Trophoblast cell (in vitro differentiated cells and primary cell): ENCODE data around the gene ENTPD1.

Experiments used
- DNase-seq, 2 donors: peaks; one replicate each; pipeline ENCODE4 v3.0.0-alpha.2; 2016
- H2AFZ ChIP-seq: 2 replicates; pipeline ENCODE4 v1.6.1; 2013; ENCODE audit warnings: low read length, moderate library complexity, mild to moderate bottlenecking; ENCODE audit not compliant: insufficient read depth, poor library complexity
- H2AK5ac ChIP-seq: 2 replicates; pipeline ENCODE4 v1.6.1; 2013; ENCODE audit warnings: mild to moderate bottlenecking, low read length
- H2BK120ac ChIP-seq: 2 replicates; pipeline ENCODE4 v1.6.1; 2013; ENCODE audit warnings: low read length, mild to moderate bottlenecking, moderate library complexity; ENCODE audit not compliant: insufficient read depth, poor library complexity
- H2BK12ac ChIP-seq: 2 replicates; pipeline ENCODE4 v1.6.1; 2013; ENCODE audit warnings: mild to moderate bottlenecking, low read length, moderate library complexity
- H2BK5ac ChIP-seq: 2 replicates; pipeline ENCODE4 v1.6.1; 2013; ENCODE audit warnings: low read length, low read depth, moderate library complexity, mild to moderate bottlenecking; ENCODE audit not compliant: poor library complexity
- H3K14ac ChIP-seq: 2 replicates; pipeline ENCODE4 v1.6.1; 2013; ENCODE audit warnings: mild to moderate bottlenecking, low read length
- H3K18ac ChIP-seq: 2 replicates; pipeline ENCODE4 v1.6.1; 2013; ENCODE audit warnings: mild to moderate bottlenecking, low read length
- H3K23ac ChIP-seq: 2 replicates; pipeline ENCODE4 v1.6.1; 2013; ENCODE audit warnings: low read length
- H3K27ac ChIP-seq: 2 replicates; pipeline ENCODE4 v1.5.1; 2013; ENCODE audit warnings: low read depth, mild to moderate bottlenecking, inconsistent platforms, low read length, moderate library complexity
- H3K27me3 ChIP-seq: 2 replicates; pipeline ENCODE4 v1.6.1; 2013; ENCODE audit warnings: inconsistent platforms, mild to moderate bottlenecking, low read length, moderate library complexity; ENCODE audit not compliant: insufficient read depth
- H3K36me3 ChIP-seq, 2 experiments: 1 replicate in 1 of 2; 2 replicates in 1 of 2; pipeline ENCODE4 v1.6.1; 2013; ENCODE audit warnings: low read length in 2 of 2, mild to moderate bottlenecking in 2 of 2, moderate library complexity in 1 of 2; ENCODE audit not compliant: insufficient read depth in 2 of 2, control insufficient read depth in 1 of 2
- H3K4ac ChIP-seq: 2 replicates; pipeline ENCODE4 v1.6.1; 2013; ENCODE audit warnings: low read depth, mild to moderate bottlenecking, low read length, moderate library complexity
- H3K4me1 ChIP-seq, 2 experiments: 1 replicate in 1 of 2; 2 replicates in 1 of 2; pipeline ENCODE4 v1.6.1; 2013; ENCODE audit warnings: low read length in 2 of 2, mild to moderate bottlenecking in 2 of 2, moderate library complexity in 1 of 2; ENCODE audit not compliant: insufficient read depth in 2 of 2, control insufficient read depth in 1 of 2
- H3K4me2 ChIP-seq: 2 replicates; pipeline ENCODE4 v1.6.1; 2013; ENCODE audit warnings: inconsistent platforms, mild to moderate bottlenecking, low read length, moderate library complexity
- H3K4me3 ChIP-seq: 2 replicates; pipeline ENCODE4 v1.5.1; 2013; ENCODE audit warnings: mild to moderate bottlenecking, low read depth, low read length, inconsistent platforms
- H3K79me1 ChIP-seq: one replicate; pipeline ENCODE4 v1.6.1; 2013; ENCODE audit warnings: low read length
- H3K79me2 ChIP-seq: 2 replicates; pipeline ENCODE4 v1.6.1; 2013; ENCODE audit warnings: low read length, mild to moderate bottlenecking; ENCODE audit not compliant: control insufficient read depth, insufficient read depth, poor library complexity
- H3K9ac ChIP-seq: 2 replicates; pipeline ENCODE4 v1.6.1; 2013; ENCODE audit warnings: mild to moderate bottlenecking, low read length
- H3K9me3 ChIP-seq: 2 replicates; pipeline ENCODE4 v1.6.1; 2013; ENCODE audit warnings: low read depth, mild to moderate bottlenecking, control low read depth, inconsistent platforms, low read length; ENCODE audit not compliant: insufficient read depth
- H4K12ac ChIP-seq: 2 replicates; pipeline ENCODE4 v1.6.1; 2013; ENCODE audit warnings: low read depth, mild to moderate bottlenecking, low read length, moderate library complexity
- H4K8ac ChIP-seq: 2 replicates; pipeline ENCODE4 v1.6.1; 2013; ENCODE audit warnings: low read depth, mild to moderate bottlenecking, low read length, moderate library complexity
- H4K91ac ChIP-seq: one replicate; pipeline ENCODE4 v1.6.1; 2013; ENCODE audit warnings: low read depth, mild to moderate bottlenecking, low read length, moderate library complexity
- WGBS: extraction: QIAGEN DNeasy Blood & Tissue Kit; methylation state at CpG from one replicate; pipeline ENCODE4 v1.1.7; 2013; ENCODE audit warnings: missing lambda C conversion rate; ENCODE audit not compliant: insufficient read length, insufficient coverage; ENCODE audit errors: extremely low coverage; 5-methylcytosine and 5-hydroxymethylcytosine counted together

Gene ENTPD1

DNA sequence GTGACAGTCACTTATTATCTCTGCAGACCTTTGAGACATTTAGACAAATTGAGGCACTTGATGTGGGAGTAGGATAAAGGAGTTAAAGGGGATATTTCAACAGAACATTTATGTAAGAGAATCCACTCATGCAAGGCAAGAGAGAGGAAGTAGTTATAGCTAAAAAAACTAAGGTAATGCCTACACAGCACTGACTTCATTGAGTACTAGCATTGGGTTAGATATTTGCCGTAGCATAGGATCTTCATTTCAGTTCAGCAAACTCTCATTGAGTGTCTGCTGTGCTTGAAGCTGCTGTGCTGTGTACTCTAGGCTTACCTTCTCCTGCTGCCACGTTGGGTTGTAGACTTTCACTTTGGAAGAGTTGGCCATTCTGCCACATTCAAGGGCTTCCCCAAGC is 10.5 kb upstream of the ENTPD1 start:
- no peak overlapping the region for H3K23ac ChIP-seq
- no peak overlapping the region for H2AK5ac ChIP-seq
- no peak overlapping the region for H2BK120ac ChIP-seq
- peaks cover 0 to 3% of the 10 kb centered on the region in 2 experiments for H3K4me1 ChIP-seq
- H3K9ac ChIP-seq: no peak overlapping the region
- H4K12ac ChIP-seq: no peak overlapping the region
- no peaks in the 10 kb centered on the region for H3K9me3 ChIP-seq
- no peak for DNase-seq
- no peaks in the 10 kb centered on the region for H3K27me3 ChIP-seq
- H2AFZ ChIP-seq: no peak overlapping the region
- H4K8ac ChIP-seq: no peak overlapping the region
- no CpG with 5 or more reads among the region's 2 CpGs for WGBS
- no peak overlapping the region for H3K18ac ChIP-seq
- H2BK5ac ChIP-seq: no peak overlapping the region
- H3K14ac ChIP-seq: no peak overlapping the region
- no peak overlapping the region for H3K27ac ChIP-seq
- H4K91ac ChIP-seq: no peak overlapping the region
- no peak overlapping the region for H3K4me2 ChIP-seq
- no peaks in the 10 kb centered on the region for H3K79me2 ChIP-seq
- H3K79me1 ChIP-seq: no peaks in the 10 kb centered on the region
- no peak overlapping the region for H3K4me3 ChIP-seq
- H2BK12ac ChIP-seq: no peak overlapping the region
- no peak overlapping the region for H3K4ac ChIP-seq
- no peaks in the 10 kb centered on the region for H3K36me3 ChIP-seq

DNA sequence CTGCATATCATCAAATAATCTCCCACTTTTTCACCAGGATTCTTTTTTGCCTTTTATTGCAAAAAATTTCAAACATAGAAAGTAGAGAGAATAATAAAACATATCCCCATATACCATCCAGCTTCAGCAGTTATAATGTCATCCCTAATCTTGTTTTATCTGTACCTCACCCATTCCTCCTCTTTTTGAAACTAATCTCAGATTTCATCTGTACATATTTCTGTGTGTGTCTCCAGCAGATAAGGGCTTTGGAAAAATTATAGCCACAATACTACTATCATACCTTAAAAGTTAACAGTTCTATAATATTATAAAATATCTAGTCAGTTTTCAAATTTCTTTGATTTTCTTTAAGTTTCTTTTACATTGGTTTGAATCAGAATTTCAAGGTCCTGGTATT is 7.6 kb upstream of the ENTPD1 start:
- H3K9ac ChIP-seq: no peak overlapping the region

DNA sequence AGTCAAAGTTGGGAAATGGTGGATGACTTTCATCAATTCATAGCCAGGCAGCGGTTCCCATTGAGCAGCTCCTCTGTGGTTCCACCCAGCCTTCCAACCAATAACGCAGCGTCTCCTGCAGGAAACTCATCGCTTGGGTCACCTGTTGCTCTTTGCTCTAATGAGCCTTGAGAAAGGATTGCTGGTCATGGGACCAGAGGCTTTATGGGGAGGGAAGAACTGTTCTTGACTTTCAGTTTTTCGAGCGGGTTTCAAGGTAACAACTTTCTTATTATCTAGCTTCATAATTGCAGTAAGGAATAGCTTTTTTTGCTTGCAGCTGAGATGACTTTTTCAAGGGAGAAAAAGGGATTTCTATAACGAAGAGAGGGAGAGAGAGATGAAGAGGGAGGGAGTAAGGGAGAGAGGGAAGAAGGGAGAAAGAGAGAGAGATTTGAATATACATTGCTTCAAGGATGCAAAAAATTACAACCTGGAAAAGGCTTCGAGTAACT is 405 bp upstream of the ENTPD1 start:
- Histone ChIP-seq H4K8ac (no peak overlapping the region), H3K23ac (no peak overlapping the region), H2BK5ac (no peak overlapping the region), H4K91ac (no peak overlapping the region), H2BK120ac (no peak overlapping the region), H3K4me3 (no peak overlapping the region), H3K14ac (no peak overlapping the region), H3K4me2 (peak overlapping the region; percentile 41), H3K9me3 (no peaks in the 10 kb centered on the region), H3K79me1 (no peaks in the 10 kb centered on the region), H3K27me3 (no peaks in the 10 kb centered on the region), H3K27ac (no peak overlapping the region), H2BK12ac (no peak overlapping the region), H2AK5ac (no peak overlapping the region), H3K36me3 (no peaks in the 10 kb centered on the region), H3K9ac (no peak overlapping the region), H2AFZ (no peak overlapping the region), H4K12ac (no peak overlapping the region), H3K4me1 (peaks cover 0 to 5% of the 10 kb centered on the region in 2 experiments), H3K18ac (no peak overlapping the region), H3K79me2 (no peaks in the 10 kb centered on the region), H3K4ac (no peak overlapping the region)
- no CpG with 5 or more reads among the region's 8 CpGs for WGBS
- DNase-seq: peak; percentile 25 to 50

More for the DNA sequence above, 7.6 kb upstream of the ENTPD1 start:
- Histone ChIP-seq H3K4me1 (no peaks in the 10 kb centered on the region), H3K23ac (no peak overlapping the region), H4K12ac (no peak overlapping the region), H3K79me1 (no peaks in the 10 kb centered on the region), H3K4me3 (no peak overlapping the region), H4K8ac (no peak overlapping the region), H2BK120ac (no peak overlapping the region), H3K27me3 (no peaks in the 10 kb centered on the region), H3K36me3 (no peaks in the 10 kb centered on the region), H3K79me2 (no peaks in the 10 kb centered on the region), H2AK5ac (no peak overlapping the region), H2AFZ (no peak overlapping the region), H3K27ac (no peak overlapping the region), H4K91ac (no peak overlapping the region), H3K14ac (no peak overlapping the region), H3K9me3 (no peaks in the 10 kb centered on the region), H2BK12ac (no peak overlapping the region), H2BK5ac (no peak overlapping the region), H3K18ac (no peak overlapping the region), H3K4ac (no peak overlapping the region), H3K4me2 (no peak overlapping the region)
- DNase-seq: peak in 1 of 2 donors; percentile 55

DNA sequence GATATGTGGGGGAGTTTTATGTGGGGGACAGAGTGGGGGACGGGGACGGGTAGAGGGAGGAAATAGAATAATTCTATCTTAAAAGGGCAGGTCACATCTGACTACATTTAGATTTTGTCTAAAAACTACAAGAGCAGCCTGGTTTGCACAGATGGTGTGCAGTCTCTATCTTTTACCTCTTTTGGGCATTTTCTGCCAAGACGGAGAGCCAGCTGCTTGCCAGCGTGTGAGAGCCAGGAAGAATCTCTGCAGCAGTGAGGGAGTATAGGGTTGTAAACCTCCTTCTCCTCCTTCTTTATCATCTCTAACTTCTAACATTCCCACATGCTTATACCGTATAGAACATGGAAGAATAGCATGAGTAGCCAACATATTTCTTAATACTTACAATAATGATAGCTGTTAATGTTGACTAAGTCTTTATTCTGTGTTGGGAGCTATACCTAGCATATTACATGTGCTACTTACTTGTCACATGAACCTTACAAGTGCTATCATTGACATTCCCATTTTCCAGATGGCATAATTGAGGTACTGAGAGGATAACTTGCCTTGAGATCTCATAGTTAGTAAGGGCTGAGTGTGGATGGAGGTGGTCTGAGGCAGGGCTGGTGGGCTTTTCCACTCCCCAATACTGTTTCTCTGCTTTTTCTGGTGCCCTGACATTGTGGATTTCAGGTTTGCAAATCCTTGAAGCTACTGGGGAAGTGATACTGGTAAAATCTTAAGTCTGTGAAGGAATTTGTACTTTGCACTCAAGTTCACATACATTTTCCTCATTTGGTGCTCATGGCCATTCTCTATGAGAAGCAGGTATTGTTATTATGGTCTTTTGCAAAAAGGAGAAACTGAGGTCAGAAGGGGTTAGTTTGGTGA is 1.1 kb downstream of the ENTPD1 start:
- Histone ChIP-seq H3K14ac (no peak overlapping the region), H3K9me3 (no peaks in the 10 kb centered on the region), H3K4ac (no peak overlapping the region), H3K9ac (no peak overlapping the region), H2BK12ac (no peak overlapping the region), H4K91ac (no peak overlapping the region), H3K79me2 (no peaks in the 10 kb centered on the region), H3K4me3 (no peak overlapping the region), H4K8ac (no peak overlapping the region), H3K27me3 (no peaks in the 10 kb centered on the region), H3K79me1 (no peaks in the 10 kb centered on the region), H2BK5ac (no peak overlapping the region), H2AK5ac (no peak overlapping the region), H3K36me3 (no peaks in the 10 kb centered on the region), H3K4me2 (no peak overlapping the region), H3K27ac (no peak overlapping the region), H2AFZ (no peak overlapping the region), H3K4me1 (peaks cover 0 to 5% of the 10 kb centered on the region in 2 experiments), H4K12ac (no peak overlapping the region), H3K23ac (no peak overlapping the region), H3K18ac (no peak overlapping the region), H2BK120ac (peak overlapping the region; percentile 24)
- peak in 1 of 2 donors; percentile 8 for DNase-seq
- no CpG with 5 or more reads among the region's 5 CpGs for WGBS
